GM18858 (cell line): ENCODE measurements around the gene CBFA2T3.
"Not testable (repeated sequence)": the region's sequence is repeated elsewhere in the genome, so short reads cannot be mapped to it uniquely, and the experiment has no call there.

ENCODE experiments used
- ATAC-seq: cut with Tn5 transposase; IDR thresholded peaks from one replicate; pipeline ENCODE4 v1.9.1; 2021; ENCODE audit not compliant: unreplicated experiment

Gene CBFA2T3

DNA sequence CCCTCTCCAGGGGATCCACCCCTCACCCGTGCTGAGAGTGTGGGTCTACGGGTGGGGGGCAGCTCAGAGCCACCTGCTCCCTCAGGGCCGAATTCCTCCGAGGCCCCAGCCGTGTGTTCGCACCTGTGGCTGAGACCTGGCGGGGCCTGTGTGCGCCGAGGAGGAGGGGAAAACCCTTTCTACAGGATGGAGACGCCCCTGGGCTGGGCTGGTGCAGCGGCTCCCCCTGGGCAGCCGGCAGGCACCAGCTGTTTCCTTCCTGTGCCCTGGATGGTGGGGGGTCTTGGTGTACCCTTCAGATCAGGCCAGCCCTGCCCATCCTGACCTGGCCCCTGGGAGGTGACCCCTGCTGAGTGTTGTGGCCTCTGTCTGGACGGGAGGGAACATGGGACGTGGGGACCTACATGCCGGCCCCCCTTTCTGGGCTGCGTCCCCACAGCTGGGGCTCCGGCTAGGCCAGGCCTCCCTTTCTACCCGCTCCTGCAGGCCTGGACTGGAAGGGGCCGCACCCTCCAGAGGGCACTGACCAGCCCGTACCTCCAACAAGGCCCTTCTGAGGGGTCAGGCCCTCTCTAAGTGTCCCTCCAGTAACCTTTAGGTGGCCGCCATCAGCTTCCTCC, 82.2 kb downstream of the CBFA2T3 start:
- no peak for ATAC-seq

GRCh38 chr16:88894266-88894665, 82.7 kb downstream of the CBFA2T3 start:
- ATAC-seq, result not testable (repeated sequence)

- ATAC-seq, result no peak
Measured at GRCh38 chr16:88893127-88893968, 83.7 kb downstream of the CBFA2T3 start.

- no peak for ATAC-seq
Measured at GRCh38 chr16:88892065-88892464, 84.9 kb downstream of the CBFA2T3 start.

GRCh38 chr16:88891083-88891482, 85.9 kb downstream of the CBFA2T3 start:
- ATAC-seq, result no peak

GRCh38 chr16:88889702-88890352, 87.2 kb downstream of the CBFA2T3 start:
- not testable (repeated sequence) for ATAC-seq

DNA sequence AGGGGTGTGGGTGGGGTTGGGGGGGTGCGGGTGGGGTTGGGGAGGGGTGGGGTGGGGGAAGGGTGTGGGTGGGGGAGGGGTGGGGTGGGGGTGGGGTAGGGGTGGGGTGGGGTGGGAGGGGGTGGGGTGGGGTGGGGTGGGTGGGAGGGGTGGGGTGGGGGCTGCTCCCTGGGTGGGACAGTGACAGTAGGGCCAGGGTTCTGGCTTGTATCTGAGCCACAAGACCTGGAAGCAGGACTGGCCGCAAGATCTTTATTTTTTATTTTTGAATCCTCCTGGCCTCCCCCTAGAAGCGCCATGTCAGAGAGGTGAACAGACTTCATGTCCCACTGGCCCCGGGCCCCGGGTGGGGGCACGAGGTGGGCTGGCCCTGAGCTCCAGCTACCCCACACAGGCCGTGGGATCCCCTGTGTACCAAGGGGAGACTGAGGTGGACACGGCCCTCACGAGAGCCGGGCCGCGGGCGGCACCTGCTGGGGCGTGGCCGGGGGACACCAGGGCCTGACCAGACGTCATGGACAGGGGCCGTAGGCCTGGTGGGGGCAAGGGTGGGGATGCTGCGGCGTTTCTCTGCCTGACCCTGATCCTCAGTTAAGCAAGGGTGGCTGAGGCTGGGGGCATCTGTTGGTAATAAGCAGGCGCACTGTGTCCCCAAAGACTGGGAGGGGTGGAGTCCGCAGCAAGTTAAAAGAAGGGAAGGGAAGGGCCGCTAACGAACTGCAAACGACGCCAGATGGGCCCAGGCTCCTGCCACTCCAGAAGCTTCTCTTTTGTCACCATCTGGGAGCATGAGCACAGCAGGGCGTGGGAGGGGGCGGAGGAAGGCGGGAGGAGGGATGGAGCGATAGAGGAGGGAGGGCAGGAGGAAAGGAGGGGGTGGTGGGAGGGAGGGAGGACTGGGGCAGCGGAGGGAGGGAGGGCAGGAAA, 88.3 kb downstream of the CBFA2T3 start:
- no peak for ATAC-seq

- no peak for ATAC-seq
Measured at GRCh38 chr16:88888057-88888456, 89.0 kb downstream of the CBFA2T3 start.

- ATAC-seq, result no peak
Measured at GRCh38 chr16:88886845-88887521, 90.0 kb downstream of the CBFA2T3 start.

DNA sequence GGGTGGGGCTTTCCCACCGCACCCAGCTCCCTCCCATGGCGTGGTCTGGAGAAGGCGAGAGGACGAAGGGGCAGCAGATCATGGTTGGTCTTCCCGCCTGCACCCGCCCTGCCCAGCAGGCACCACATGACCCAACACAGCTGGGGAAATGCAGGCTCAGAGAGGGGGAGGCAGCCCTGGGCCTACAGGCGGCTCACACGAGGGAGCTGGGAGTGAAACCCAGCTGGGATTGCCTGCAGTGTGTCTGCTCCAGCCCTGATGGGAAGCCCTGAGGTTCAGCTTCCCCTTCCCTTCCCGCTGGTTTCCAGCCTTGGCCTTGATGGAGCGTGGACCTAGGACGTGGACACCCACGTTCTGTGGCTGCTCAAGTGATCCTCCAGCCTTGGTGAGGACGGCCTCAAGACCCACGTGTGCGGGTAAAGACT, 90.6 kb downstream of the CBFA2T3 start:
- ATAC-seq, result no peak

GRCh38 chr16:88885693-88886280, 91.2 kb downstream of the CBFA2T3 start:
- no peak for ATAC-seq

- no peak for ATAC-seq
Measured at GRCh38 chr16:88884569-88885271, 92.3 kb downstream of the CBFA2T3 start.

DNA sequence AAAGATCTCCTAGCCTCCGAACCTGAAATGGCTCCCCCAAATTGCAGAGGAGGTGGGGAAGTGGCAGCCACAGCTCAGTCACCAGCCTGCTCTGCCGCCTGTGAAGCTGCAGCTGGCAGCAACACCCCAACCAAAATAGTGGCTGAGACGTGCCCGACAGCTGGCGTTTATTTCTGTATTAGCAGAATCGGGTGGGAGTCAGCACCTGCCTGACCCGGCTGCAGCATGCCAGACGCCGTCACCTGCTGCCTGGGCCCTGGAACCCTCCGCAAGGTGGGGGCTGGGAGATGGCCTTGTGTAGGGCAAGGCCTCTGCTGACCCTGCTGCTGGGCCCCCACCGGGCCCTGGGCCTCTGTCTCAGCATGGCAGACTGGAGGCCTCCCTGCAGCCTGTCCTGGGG, 93.1 kb downstream of the CBFA2T3 start:
- no peak for ATAC-seq

- no peak for ATAC-seq
Measured at GRCh38 chr16:88883117-88883895, 93.7 kb downstream of the CBFA2T3 start.

GRCh38 chr16:88882358-88883030, 94.5 kb downstream of the CBFA2T3 start:
- no peak for ATAC-seq

- ATAC-seq, result no peak
Measured at GRCh38 chr16:88881675-88882357, 95.2 kb downstream of the CBFA2T3 start.

DNA sequence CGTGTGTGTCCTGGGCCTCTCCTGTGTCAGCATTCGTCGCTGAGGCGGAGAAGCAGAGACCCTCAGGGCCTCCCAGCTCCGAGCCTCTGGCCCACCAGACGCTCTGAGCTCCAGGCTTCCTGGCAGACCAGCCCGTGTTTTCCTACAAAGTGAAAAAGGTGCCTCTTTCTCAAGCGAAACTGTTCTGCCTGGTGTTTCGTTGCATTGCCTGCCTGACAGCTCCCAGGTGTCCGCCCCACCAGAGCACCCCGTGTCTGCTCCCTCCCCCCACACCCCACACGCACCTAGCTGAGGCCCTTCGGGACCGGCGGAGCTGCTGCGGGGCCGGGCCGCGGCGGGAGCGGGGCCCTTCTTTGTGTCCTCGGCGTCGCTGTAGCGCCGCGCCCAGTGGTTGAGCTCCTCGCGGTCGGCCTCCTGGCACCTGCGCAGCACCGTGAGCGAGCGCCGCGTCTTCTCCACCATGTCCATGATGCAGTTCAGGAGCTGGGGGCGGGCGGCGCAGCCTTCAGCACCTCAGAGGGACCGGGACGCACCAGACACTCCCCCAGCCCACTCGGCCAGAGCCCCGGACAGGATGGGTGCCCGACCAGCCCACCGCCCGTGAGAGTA, 95.9 kb downstream of the CBFA2T3 start:
- ATAC-seq, result no peak
